Loucy (cell line): ENCODE measurements around the gene TSPAN3.

ENCODE experiments used
- EZH2phosphoT487 ChIP-seq: fragments of 200-600 bp; IDR thresholded peaks from 2 replicates; pipeline ENCODE4 v1.6.1; 2018; ENCODE audit warnings: antibody characterized with exemption, mild to moderate bottlenecking, moderate library complexity, borderline replicate concordance
- TF ChIP-seq, protein P1 (sequence below): fragments of 200-600 bp; sonication (generic); conservative IDR thresholded peaks from 2 replicates; pipeline ENCODE4 v1.5.1; 2014; ENCODE audit warnings: mild to moderate bottlenecking, antibody characterized with exemption, low read length

DNA sequence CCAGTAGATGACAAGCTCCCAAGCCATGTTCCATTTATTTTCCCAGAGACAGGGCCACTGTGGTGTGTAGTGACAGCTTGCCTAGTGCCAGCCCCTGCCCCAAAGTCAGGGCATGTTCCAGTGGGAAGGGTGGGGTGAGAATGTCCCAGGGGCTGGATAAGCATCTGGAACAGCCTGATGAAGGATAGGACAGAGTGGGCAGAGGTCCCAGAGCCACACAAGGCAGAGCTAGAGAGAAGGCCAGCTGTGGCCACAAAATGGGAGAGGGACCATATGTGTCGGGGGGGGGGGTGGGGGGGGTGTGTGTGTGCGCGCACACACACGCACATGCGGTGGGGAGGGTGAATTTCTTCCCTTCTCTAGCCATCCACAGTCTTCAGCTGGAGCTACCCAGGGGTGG, 27.0 kb upstream of the TSPAN3 start:
- TF ChIP-seq, protein P1, sequence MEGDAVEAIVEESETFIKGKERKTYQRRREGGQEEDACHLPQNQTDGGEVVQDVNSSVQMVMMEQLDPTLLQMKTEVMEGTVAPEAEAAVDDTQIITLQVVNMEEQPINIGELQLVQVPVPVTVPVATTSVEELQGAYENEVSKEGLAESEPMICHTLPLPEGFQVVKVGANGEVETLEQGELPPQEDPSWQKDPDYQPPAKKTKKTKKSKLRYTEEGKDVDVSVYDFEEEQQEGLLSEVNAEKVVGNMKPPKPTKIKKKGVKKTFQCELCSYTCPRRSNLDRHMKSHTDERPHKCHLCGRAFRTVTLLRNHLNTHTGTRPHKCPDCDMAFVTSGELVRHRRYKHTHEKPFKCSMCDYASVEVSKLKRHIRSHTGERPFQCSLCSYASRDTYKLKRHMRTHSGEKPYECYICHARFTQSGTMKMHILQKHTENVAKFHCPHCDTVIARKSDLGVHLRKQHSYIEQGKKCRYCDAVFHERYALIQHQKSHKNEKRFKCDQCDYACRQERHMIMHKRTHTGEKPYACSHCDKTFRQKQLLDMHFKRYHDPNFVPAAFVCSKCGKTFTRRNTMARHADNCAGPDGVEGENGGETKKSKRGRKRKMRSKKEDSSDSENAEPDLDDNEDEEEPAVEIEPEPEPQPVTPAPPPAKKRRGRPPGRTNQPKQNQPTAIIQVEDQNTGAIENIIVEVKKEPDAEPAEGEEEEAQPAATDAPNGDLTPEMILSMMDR = no peak
- TF ChIP-seq EZH2phosphoT487 = no peak
